Endothelial cell of umbilical vein (primary cell): ENCODE results near the gene NEK7. TPM values are rescaled to one million over a fixed set of nuclear protein-coding genes. Genes with fewer than 3 reads are reported as not detected.

Source experiments
- BruUV-seq: library from RNA; stranded (reverse); fragments of 400-500 nt; replicated peaks from 2 replicates; lab custom pipeline; 2021; lab: Mats Ljungman, UMichigan
- CTCF ChIA-PET: fragments of 300-600, 350-600 bp; sonication (Branson Sonifier 250); formaldehyde crosslinking; loops from one replicate; lab custom pipeline; 2021; ENCODE audit warnings: antibody characterized with exemption, inconsistent platforms; lab: Charles Lee
- POLR2A ChIA-PET: fragments of 300-600, 350-600 bp; sonication (Branson Sonifier 250); formaldehyde crosslinking; loops from one replicate; lab custom pipeline; 2021; ENCODE audit warnings: antibody characterized with exemption, inconsistent platforms; lab: Charles Lee
- DNase-seq: peaks from one replicate; pipeline ENCODE4 v3.0.0-alpha.2; 2011; ENCODE audit warnings: low read depth, low spot score
- FAIRE-seq: peaks from 2 replicates; lab custom pipeline; 2011; peaks lifted over from hg19 to GRCh38; lab: Jason Lieb, UNC
- H2AFZ ChIP-seq: 2 replicates; pipeline ENCODE4 v1.6.0; 2012; ENCODE audit warnings: low read depth, low read length, control low read depth, inconsistent platforms
- H3K27ac ChIP-seq: 2 replicates; pipeline ENCODE4 v1.5.1; 2011; ENCODE audit warnings: low read depth, mild to moderate bottlenecking, control low read depth, low read length, moderate library complexity; ENCODE audit not compliant: insufficient read depth
- H3K27me3 ChIP-seq, 2 experiments: 2 replicates each; pipeline versions ENCODE4 v1.6.0 to v1.6.1; 2011; ENCODE audit warnings: low read length in 2 of 2, mixed read lengths in 1 of 2; ENCODE audit not compliant: control insufficient read depth in 2 of 2, insufficient read depth in 2 of 2
- H3K36me3 ChIP-seq, 2 experiments: 2 replicates in 1 of 2; 3 replicates in 1 of 2; pipeline ENCODE4 v1.5.1; 2011; ENCODE audit warnings: low read length in 2 of 2, mild to moderate bottlenecking in 1 of 2, moderate library complexity in 1 of 2; ENCODE audit not compliant: control insufficient read depth in 2 of 2, insufficient read depth in 2 of 2; ENCODE audit errors: extremely low read depth in 1 of 2
- H3K4me1 ChIP-seq: 3 replicates; pipeline ENCODE4 v1.5.1; 2011; ENCODE audit warnings: mild to moderate bottlenecking, low read length; ENCODE audit not compliant: control insufficient read depth, insufficient read depth; ENCODE audit errors: extremely low read depth
- H3K4me2 ChIP-seq: 2 replicates; pipeline ENCODE4 v1.6.1; 2011; ENCODE audit warnings: low read length, control low read depth, mixed read lengths; ENCODE audit not compliant: insufficient read depth
- H3K4me3 ChIP-seq, 3 experiments: fragments of 200-600 bp in 1 of 3; sonication (generic), shearing (Covaris generic) in 1 of 3; replicated peaks in 1 of 3; 2 replicates each; pipeline ENCODE4 v1.5.1; 2011 to 2016; ENCODE audit warnings: control low read depth in 3 of 3, low read length in 3 of 3, mild to moderate bottlenecking in 2 of 3, inconsistent platforms in 1 of 3, low read depth in 1 of 3, moderate library complexity in 1 of 3; ENCODE audit not compliant: insufficient read depth in 1 of 3
- H3K79me2 ChIP-seq: 2 replicates; pipeline ENCODE4 v1.6.0; 2012; ENCODE audit warnings: low read length, inconsistent platforms; ENCODE audit not compliant: control insufficient read depth, insufficient read depth
- H3K9ac ChIP-seq: replicated peaks from 2 replicates; pipeline ENCODE3; 2011; ENCODE audit warnings: low read length, control low read depth; ENCODE audit not compliant: insufficient read depth; ENCODE audit errors: extremely low read depth
- H3K9me1 ChIP-seq: replicated peaks from 3 replicates; pipeline ENCODE4 v1.6.0; 2011; ENCODE audit warnings: mild to moderate bottlenecking, low read length; ENCODE audit not compliant: control insufficient read depth, insufficient read depth; ENCODE audit errors: extremely low read depth
- H3K9me3 ChIP-seq: replicated peaks from 2 replicates; pipeline ENCODE4 v1.5.1; 2012; ENCODE audit warnings: low read length, inconsistent platforms; ENCODE audit not compliant: control insufficient read depth, insufficient read depth
- H4K20me1 ChIP-seq: replicated peaks from 2 replicates; pipeline ENCODE3; 2011; ENCODE audit warnings: mild to moderate bottlenecking, low read length; ENCODE audit not compliant: control insufficient read depth, insufficient read depth; ENCODE audit errors: extremely low read depth
- CTCF ChIP-seq, 2 donors: IDR thresholded peaks; 1 replicate in 1 of 2; 2 replicates in 1 of 2; pipeline ENCODE4 v1.5.1; 2011; ENCODE audit warnings: low read length in 2 of 2, mild to moderate bottlenecking in 2 of 2, moderate library complexity in 2 of 2, control low read depth in 1 of 2, inconsistent platforms in 1 of 2, low read depth in 1 of 2; ENCODE audit not compliant: insufficient read depth in 1 of 2; ENCODE audit errors: extremely low read depth in 1 of 2
- EZH2 ChIP-seq: IDR thresholded peaks from 2 replicates; pipeline ENCODE4 v1.6.1; 2012; ENCODE audit warnings: borderline replicate concordance, low read depth, mild to moderate bottlenecking, moderate library complexity, low read length, inconsistent platforms; ENCODE audit not compliant: severe bottlenecking
- FOS ChIP-seq: IDR thresholded peaks from 2 replicates; pipeline ENCODE4 v1.6.1; 2011; ENCODE audit warnings: mild to moderate bottlenecking, low read length, moderate library complexity, borderline replicate concordance; ENCODE audit not compliant: insufficient read depth
- GATA2 ChIP-seq: IDR thresholded peaks from 2 replicates; pipeline ENCODE4 v1.7.0; 2011; ENCODE audit warnings: low read depth, mild to moderate bottlenecking, moderate library complexity, mixed read lengths, low read length; ENCODE audit not compliant: insufficient read length, insufficient read depth
- JUN ChIP-seq: IDR thresholded peaks from 2 replicates; pipeline ENCODE4 v1.6.1; 2011; ENCODE audit warnings: borderline replicate concordance, low read depth; ENCODE audit not compliant: insufficient read length, insufficient read depth
- MAX ChIP-seq: IDR thresholded peaks from 2 replicates; pipeline ENCODE4 v1.6.1; 2011; ENCODE audit not compliant: insufficient read depth, insufficient read length
- MYC ChIP-seq: IDR thresholded peaks from one replicate; pipeline ENCODE4 v1.6.1; 2011; ENCODE audit warnings: mild to moderate bottlenecking, low read depth, low read length
- POLR2A ChIP-seq: IDR thresholded peaks from 2 replicates; pipeline ENCODE4 v1.6.1; 2012; ENCODE audit warnings: low read depth, mild to moderate bottlenecking, control low read depth, low read length
- POLR2AphosphoS5 ChIP-seq: IDR thresholded peaks from 2 replicates; pipeline ENCODE4 v1.6.1; 2012; ENCODE audit warnings: low read depth, mild to moderate bottlenecking, control low read depth, low read length, moderate library complexity; ENCODE audit not compliant: insufficient read depth
- dilution Hi-C: fragments of 300-500 bp; cut with MboI; formaldehyde crosslinking; loops from one replicate; pipeline ENCODE4 v1.15.0; 2019; ENCODE audit warnings: low sequenced_read_pairs; ENCODE audit not compliant: extremely low pct_ligation_motif_present
- intact Hi-C: fragments of 100-400 bp; cut with micrococcal nuclease; formaldehyde crosslinking; loops from one replicate; pipeline ENCODE4 v1.10.0; 2022
- polyA plus RNA-seq, 4 experiments: library from polyadenylated mRNA; depleted of rRNA in 3 of 4; stranded (reverse) in 3 of 4; unstranded in 1 of 4; fragments of >200 nt; gene quantifications; 2 replicates each; pipeline versions ENCODE4 v1.2.1 to v1.2.3, GENCODE V29; 2011 to 2012; ENCODE audit warnings: missing spikeins in 1 of 4
- total RNA-seq: library from RNA; stranded (reverse); gene quantifications from 2 replicates; pipeline ENCODE4 v1.2.3, GENCODE V29; 2021

NEK7 gene
- total and polyA plus RNA-seq, 2 donors (not counting 3 experiments of a cell fraction or from before 2014, with no cell fraction given), result 22.6 to 45.7 TPM

GRCh38 chr1:198326915-198327314, 170.1 kb downstream of the NEK7 start:
- dilution Hi-C loops (no loop called here), intact Hi-C loops (no loop called here)
- POLR2A ChIA-PET, result no interaction called here
- no peak overlapping the region for H2AFZ ChIP-seq
- no peaks in the 10 kb centered on the region for H3K4me1 ChIP-seq
- H3K9me3 ChIP-seq, result no peaks in the 10 kb centered on the region
- H3K9me1 ChIP-seq, result no peaks in the 10 kb centered on the region
- H3K4me3 ChIP-seq, result no peak overlapping the region
- FAIRE-seq, result no peak
- no peaks in the 10 kb centered on the region for H3K36me3 ChIP-seq
- no peaks in the 10 kb centered on the region for H3K79me2 ChIP-seq
- H3K9ac ChIP-seq, result no peak overlapping the region
- DNase-seq, result no peak
- no peaks in the 10 kb centered on the region for H3K27me3 ChIP-seq
- CTCF ChIA-PET, result interaction anchor here (0.5 to 1.9 kb wide), 2 partner anchors 10 to 32 kb away, joined by 3 to 6 read pairs; no protein-coding TSS in a partner anchor
- H3K4me2 ChIP-seq, result no peak overlapping the region
- no peak overlapping the region for H3K27ac ChIP-seq
- TF ChIP-seq JUN (no peak), GATA2 (no peak), FOS (no peak), MAX (no peak), EZH2 (no peak), MYC (no peak), POLR2AphosphoS5 (no peak), CTCF (IDR thresholded peaks at IDR 0.05; ENCODE audit: extremely low read depth in 1 of 2, insufficient read depth in 1 of 2, low read depth in 1 of 2, low read length in 2 of 2) (no peak), POLR2A (no peak)
- no TSS peak for BruUV-seq
- no peaks in the 10 kb centered on the region for H4K20me1 ChIP-seq
